ENCODE data around the gene AK9. TPM values are rescaled to one million over a fixed set of nuclear protein-coding genes. Genes with fewer than 3 reads are reported as not detected.

Gene AK9
- total and polyA plus RNA-seq, 10 of the 15 experiments (the other 5 are each of a cell fraction or from before 2014, with no cell fraction given) = 2.1 to 7.4 (median 4.2) TPM

DNA sequence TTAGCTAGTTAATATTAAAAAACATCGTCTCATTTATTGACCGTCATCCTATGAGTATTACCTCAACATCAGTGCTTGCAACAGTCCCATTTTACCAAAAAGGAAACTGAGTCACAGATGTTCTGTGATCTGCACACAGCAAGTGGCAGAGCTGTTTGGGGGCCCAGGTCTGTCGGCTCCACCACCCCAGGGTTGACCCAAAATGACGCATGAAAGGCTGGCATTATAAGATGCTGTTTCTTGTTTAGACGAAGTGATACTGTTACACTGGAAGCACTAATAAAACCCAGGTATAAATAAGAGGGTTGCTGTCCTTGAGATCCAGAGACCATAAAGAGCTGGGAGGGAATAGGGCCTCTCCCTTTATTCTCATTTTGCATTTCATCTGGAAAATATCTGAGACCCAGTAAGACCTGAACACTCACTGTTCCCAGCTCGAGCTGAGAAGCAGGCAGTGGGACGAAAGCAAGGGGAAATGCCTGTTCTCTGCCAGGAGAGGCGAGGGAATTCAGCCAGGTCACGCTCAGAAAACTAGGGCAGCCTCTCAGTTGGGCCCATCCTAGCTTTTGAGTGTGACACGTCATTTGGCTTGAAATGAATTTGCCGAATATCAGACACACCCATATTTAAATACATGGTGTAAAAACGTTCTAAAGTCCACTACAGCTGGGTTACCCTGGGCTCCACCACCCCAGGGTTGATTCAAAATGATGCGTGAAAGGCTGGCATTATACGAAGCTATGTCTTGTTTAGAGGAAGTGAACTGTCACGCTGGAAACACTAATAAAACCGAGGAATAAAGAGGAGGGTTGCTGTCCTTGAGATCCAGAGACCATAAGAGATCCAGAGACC is 234.1 kb downstream of the AK9 start (continued):
- TF ChIP-seq, protein P1, sequence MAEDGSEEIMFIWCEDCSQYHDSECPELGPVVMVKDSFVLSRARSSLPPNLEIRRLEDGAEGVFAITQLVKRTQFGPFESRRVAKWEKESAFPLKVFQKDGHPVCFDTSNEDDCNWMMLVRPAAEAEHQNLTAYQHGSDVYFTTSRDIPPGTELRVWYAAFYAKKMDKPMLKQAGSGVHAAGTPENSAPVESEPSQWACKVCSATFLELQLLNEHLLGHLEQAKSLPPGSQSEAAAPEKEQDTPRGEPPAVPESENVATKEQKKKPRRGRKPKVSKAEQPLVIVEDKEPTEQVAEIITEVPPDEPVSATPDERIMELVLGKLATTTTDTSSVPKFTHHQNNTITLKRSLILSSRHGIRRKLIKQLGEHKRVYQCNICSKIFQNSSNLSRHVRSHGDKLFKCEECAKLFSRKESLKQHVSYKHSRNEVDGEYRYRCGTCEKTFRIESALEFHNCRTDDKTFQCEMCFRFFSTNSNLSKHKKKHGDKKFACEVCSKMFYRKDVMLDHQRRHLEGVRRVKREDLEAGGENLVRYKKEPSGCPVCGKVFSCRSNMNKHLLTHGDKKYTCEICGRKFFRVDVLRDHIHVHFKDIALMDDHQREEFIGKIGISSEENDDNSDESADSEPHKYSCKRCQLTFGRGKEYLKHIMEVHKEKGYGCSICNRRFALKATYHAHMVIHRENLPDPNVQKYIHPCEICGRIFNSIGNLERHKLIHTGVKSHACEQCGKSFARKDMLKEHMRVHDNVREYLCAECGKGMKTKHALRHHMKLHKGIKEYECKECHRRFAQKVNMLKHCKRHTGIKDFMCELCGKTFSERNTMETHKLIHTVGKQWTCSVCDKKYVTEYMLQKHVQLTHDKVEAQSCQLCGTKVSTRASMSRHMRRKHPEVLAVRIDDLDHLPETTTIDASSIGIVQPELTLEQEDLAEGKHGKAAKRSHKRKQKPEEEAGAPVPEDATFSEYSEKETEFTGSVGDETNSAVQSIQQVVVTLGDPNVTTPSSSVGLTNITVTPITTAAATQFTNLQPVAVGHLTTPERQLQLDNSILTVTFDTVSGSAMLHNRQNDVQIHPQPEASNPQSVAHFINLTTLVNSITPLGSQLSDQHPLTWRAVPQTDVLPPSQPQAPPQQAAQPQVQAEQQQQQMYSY (CRISPR knock-in tag; IDR thresholded peaks at IDR 0.05) = no peak
- TF ChIP-seq DPF2 (IDR thresholded peaks at IDR 0.05) (no peak), BACH1 (IDR thresholded peaks at IDR 0.05; ENCODE audit: borderline replicate concordance) (no peak), IRF5 (IDR thresholded peaks at IDR 0.05; ENCODE audit: borderline replicate concordance) (no peak), BHLHE40 (IDR thresholded peaks at IDR 0.05; ENCODE audit: borderline replicate concordance in 1 of 2, low read depth in 2 of 2, low read length in 1 of 2) (no peak; a peak in 1 of 4 replicates), SPI1 (IDR thresholded peaks at IDR 0.05; ENCODE audit: borderline replicate concordance, insufficient read depth, low read depth, low read length) (peak; percentile 20; the same call in 1 of the 2 replicates), ETV6 (conservative IDR thresholded peaks at IDR 0.05 in 1 of 2, IDR thresholded peaks at IDR 0.05 in 1 of 2; ENCODE audit: borderline replicate concordance in 1 of 2, low read depth in 1 of 2) (no peak), NFYA (IDR thresholded peaks at IDR 0.05; ENCODE audit: borderline replicate concordance, low read depth, low read length) (no peak), MEF2A (IDR thresholded peaks at IDR 0.05; ENCODE audit: insufficient read depth, low read depth, low read length) (no peak), REST (IDR thresholded peaks at IDR 0.05; ENCODE audit: low read depth, low read length) (no peak), EGR1 (IDR thresholded peaks at IDR 0.05; ENCODE audit: borderline replicate concordance in 1 of 2, low read depth in 2 of 2, low read length in 2 of 2) (no peak)
- TF ChIP-seq, protein P2, sequence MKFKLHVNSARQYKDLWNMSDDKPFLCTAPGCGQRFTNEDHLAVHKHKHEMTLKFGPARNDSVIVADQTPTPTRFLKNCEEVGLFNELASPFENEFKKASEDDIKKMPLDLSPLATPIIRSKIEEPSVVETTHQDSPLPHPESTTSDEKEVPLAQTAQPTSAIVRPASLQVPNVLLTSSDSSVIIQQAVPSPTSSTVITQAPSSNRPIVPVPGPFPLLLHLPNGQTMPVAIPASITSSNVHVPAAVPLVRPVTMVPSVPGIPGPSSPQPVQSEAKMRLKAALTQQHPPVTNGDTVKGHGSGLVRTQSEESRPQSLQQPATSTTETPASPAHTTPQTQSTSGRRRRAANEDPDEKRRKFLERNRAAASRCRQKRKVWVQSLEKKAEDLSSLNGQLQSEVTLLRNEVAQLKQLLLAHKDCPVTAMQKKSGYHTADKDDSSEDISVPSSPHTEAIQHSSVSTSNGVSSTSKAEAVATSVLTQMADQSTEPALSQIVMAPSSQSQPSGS (IDR thresholded peaks at IDR 0.05; ENCODE audit: low read length) = peak; percentile 13; the same call in 1 of the 2 replicates

Data from GM12878 (cell line).